NCI-H2107 treated with DMSO at 0.1 percent for 48 hours (cell line): ENCODE results near the gene IL36RN.
"Not testable (repeated sequence)": the region's sequence is repeated elsewhere in the genome, so short reads cannot be mapped to it uniquely, and the experiment has no call there.

ENCODE experiments used
- DNase-seq: peaks from one replicate; lab custom pipeline; 2025; ENCODE audit not compliant: unreplicated experiment; lab: John Stamatoyannopoulos, UW

Gene IL36RN

GRCh38 chr2:113096842-113097618 is 38.0 kb downstream of the IL36RN start:
- not testable (repeated sequence) for DNase-seq

GRCh38 chr2:113098041-113098440 is 39.0 kb downstream of the IL36RN start:
- no peak for DNase-seq

GRCh38 chr2:113098532-113098931 is 39.5 kb downstream of the IL36RN start:
- no peak for DNase-seq

GRCh38 chr2:113102133-113102532 is 43.1 kb downstream of the IL36RN start:
- no peak for DNase-seq

GRCh38 chr2:113103277-113103676 is 44.3 kb downstream of the IL36RN start:
- DNase-seq, result no peak

GRCh38 chr2:113104054-113104611 is 45.1 kb downstream of the IL36RN start:
- no peak for DNase-seq

- no peak for DNase-seq
Measured at GRCh38 chr2:113105047-113105785, 46.2 kb downstream of the IL36RN start.

- DNase-seq, result no peak
Measured at GRCh38 chr2:113111121-113111520, 52.1 kb downstream of the IL36RN start.

GRCh38 chr2:113111823-113112287 is 52.9 kb downstream of the IL36RN start:
- no peak for DNase-seq

GRCh38 chr2:113112441-113112840 is 53.4 kb downstream of the IL36RN start:
- DNase-seq, result no peak

- no peak for DNase-seq
Measured at GRCh38 chr2:113112871-113113270, 53.9 kb downstream of the IL36RN start.

GRCh38 chr2:113113807-113114206 is 54.8 kb downstream of the IL36RN start:
- DNase-seq, result no peak
